ENCODE data around the gene EMP3.
"Not testable (repeated sequence)": the region's sequence is repeated elsewhere in the genome, so short reads cannot be mapped to it uniquely, and the experiment has no call there.

EMP3 gene

DNA sequence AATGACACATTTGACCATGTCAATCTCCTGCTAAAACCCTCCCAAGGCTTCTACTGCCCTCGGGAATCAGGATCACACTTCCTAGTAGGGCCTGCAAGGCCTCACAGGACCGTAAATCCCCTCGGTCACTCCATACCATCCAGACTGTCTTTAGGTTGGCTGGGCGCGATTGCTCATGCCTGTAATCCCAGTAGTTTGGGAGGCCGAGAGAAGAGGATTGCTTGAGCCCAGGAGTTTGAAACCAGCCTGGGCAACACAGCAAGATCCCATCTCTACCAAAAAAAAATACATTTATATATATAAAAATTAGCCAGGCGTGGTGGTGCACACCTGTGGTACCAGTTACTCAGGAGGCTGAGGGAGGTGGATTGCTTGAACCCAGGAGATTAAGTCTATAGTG is 23.4 kb downstream of the EMP3 start:
- no peak for DNase-seq

DNA sequence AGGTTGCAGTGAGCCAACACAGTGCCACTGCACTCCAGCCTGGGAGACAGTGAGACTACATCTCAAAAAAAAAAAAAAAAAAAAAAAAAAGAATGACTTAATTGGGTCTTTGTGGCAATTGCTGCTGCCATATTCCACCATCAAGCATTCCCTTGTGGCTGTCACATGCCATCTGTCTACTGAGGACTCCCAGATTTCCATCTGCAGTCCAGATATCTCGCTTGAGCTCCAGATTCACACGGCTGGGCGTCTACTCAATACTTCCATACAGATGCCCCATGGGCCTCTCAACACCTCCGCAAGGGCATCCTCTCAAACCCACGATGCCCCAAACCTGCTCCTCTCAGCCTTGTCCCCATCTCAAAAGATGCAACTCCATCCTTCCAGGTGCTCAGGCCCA is 25.5 kb downstream of the EMP3 start:
- no peak for DNase-seq

GRCh38 chr19:48351341-48351752 is 26.0 kb downstream of the EMP3 start:
- peak; percentile 82 to 85 for DNase-seq

- DNase-seq = no peak
These were observed 28.3 kb downstream of the EMP3 start for GRCh38 chr19:48353677-48354076.

DNA sequence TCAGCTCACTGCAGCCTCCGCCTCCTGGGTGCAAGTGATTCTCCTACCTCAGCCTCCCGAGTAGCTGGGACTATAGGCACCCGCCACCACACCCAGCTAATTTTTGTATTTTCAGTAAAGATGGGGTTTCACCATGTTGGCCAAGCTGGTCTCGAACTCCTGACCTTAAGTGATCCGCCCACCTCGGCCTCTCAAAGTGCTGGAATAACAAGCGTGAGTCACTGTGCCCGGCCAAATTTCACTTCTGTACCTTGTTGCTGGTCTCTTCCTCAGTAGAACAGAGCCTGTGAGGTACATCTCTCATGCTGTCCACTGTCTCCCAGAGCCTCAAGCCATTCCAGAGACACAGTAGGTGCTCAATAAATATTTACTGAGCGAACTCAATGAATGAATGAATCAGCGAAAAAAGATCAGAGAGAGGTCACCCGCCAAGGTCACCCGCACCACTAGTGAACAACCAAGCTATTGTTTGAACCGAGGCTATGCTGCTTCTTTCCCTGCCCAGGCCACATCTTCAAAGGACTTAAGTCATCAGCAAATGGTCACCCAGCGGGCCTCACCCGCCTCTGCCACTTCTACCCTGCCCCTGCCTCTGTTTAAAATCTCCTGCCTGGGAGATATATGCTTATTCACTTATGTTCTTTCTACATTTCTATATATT is 29.1 kb downstream of the EMP3 start:
- no peak for DNase-seq

GRCh38 chr19:48355365-48355954 is 30.1 kb downstream of the EMP3 start:
- DNase-seq = no peak

- DNase-seq = no peak
These were observed 33.8 kb downstream of the EMP3 start for GRCh38 chr19:48359123-48359522.

GRCh38 chr19:48361912-48362311 is 36.6 kb downstream of the EMP3 start:
- DNase-seq = no peak

- peak; percentile 83 for DNase-seq
These were observed 37.6 kb downstream of the EMP3 start for GRCh38 chr19:48362716-48363499.

DNA sequence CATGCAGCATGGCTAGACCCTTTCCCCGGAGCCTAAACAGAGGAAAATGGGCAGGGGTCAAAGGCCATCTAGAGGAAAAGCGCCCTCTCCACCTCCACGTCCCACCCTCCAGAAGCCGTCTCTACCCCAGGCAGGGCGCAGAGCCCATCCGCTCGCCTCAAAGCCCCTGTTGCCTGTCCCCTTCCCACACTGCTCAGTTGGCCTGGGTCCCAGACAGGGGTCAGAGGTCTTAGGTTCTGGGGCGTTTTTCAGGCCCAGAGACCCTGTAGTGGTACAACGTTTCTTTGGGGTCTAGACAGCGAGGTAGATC is 38.1 kb downstream of the EMP3 start:
- no peak for DNase-seq

DNA sequence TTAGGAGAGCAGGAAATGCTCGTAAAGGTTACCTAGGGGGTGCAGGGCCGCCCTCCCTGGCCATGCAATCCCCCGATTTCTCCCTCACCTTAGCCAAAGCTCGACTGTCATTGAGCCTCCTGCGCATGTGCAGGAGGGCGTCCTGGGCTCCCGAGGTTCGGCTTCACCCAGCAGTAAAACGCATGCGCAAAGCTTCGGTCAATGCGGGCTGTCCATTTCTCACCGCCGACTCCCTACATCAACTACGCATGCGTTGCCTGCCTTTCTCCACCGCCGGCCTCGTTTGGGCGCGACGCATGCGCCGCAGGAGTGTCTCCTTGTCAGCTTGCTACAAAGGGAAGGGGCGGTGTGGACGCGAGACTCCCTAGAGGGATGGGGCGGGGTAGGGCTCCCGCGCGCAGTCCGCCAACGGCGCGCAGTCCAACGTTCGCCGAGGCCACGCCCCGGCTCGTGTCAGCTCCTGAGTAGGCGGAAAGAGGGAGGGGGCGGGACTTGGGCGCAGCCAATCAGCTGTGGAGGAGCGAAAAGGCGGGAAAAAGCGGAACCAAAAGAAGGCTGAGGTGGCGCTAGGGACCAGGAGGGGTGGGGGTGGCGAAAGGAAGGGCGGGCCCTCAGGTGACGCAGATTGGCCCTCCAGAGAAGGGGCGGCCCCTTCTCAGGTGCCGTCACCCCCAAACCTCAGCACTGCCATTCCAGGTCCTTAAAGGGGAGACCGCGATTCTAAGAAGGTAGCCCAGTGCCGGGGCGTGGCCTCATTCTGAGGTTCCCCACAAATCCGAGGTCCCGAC is 38.7 kb downstream of the EMP3 start, which contains the start of the genes SYNGR4 and TMEM143:
Gene SYNGR4 (plus strand): TSS at position 558 of the 788 bp plus-strand sequence. CDS start 1,476 bp downstream, outside the sequence.
Gene TMEM143 (minus strand): TSS at position 131 of the 788 bp plus-strand sequence. CDS start 20 bp downstream, at position 111.
- peak; percentile 92 to 93 for DNase-seq

DNA sequence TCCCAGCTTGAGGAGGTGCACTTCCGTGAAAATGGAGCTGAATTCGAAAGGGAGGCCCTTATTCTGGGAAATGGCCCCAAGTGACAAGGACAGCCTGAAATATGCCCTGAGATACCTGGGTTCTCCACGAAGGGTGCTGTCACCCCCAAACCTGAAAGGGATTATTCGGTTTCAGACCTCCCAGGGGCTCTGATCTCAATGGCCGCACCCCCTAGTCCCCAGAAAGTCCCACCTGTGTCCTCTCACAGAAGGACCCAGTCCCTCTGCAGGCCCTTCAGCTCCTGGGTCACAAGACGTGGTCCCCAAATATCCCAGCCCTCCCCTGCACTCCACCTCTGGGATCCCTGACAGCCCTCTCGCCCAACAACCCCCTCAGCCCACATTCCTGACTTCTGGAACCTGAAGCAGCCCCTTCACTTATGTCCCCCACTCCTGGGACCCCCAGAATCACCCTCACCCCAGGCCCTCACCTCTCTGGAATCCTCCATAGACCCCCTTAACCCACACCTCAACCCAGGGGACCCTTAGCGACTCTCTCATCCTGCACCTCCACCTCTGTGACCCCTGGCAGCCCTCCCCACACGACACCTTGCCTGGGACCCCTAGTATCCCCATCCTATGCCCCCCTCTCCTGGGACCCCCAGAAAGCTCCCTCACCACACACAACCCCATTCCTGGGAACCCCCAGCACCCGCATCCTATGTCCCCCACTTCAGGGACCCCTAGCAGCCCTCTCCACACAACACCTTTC is 39.4 kb downstream of the EMP3 start:
- no peak for DNase-seq

DNA sequence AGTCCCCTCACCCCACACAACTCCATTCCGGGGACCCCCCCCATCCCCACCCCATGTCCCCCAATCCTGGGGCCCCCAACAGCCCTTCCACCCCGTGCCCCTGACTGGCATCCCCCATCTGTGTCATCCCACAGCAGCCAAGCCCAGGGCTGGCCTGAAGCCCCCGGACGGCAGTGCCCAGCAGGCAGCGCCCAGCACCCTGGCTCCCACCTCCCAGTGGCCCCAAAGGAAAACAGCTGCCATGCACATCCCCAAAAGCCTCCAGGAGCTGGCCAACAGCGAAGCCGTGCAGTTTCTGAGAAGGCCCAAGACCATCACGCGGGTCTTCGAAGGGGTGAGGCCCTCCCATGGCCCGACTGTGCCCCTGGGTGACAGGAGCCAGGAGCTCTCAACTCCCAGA is 40.2 kb downstream of the EMP3 start:
- no peak for DNase-seq

DNA sequence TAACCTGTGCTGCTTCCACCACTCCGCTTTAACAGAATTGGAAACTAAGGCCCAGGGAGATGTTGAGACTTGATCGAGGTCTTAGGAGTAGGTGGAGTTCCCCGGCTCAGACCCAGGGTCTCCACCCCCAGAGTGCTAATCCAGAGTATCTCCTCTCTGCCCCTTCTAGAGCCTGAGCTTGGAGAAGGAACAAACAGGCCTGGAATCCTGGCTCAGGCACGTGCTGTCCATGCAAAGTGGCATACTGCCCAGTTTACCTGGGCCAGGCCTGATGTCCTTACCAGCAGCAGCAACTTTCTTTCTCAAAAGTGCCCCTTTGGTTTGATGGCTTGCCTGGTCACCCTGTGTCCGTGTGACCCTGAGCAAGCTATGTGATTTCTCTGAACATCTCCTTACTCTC is 42.5 kb downstream of the EMP3 start:
- no peak for DNase-seq

DNA sequence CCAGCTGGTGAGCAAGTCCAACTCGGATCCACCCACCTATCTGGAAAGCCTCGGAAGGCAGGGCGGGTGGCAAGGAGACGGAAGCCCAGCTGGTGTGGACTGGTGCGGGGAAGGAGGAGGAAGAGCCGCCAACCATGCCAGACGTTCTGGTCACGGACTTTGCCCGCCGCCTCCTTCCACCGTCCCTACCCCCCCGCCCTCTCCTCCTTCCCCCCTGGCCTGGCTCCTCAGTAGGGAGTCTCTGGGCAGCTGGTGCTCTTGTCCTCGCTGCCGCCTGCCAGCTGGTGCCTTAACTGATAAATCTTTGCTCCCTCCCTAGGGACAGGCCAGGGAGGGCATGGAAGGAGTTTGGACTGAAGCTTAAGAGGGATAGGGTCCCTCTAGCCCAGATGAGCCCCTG is 43.6 kb downstream of the EMP3 start:
- no peak for DNase-seq

GRCh38 chr19:48370955-48371354 is 45.6 kb downstream of the EMP3 start:
- DNase-seq = no peak

GRCh38 chr19:48371367-48371766 is 46.0 kb downstream of the EMP3 start:
- DNase-seq = no peak

- not testable (repeated sequence) for DNase-seq
These were observed 46.4 kb downstream of the EMP3 start for GRCh38 chr19:48371771-48372170.

DNA sequence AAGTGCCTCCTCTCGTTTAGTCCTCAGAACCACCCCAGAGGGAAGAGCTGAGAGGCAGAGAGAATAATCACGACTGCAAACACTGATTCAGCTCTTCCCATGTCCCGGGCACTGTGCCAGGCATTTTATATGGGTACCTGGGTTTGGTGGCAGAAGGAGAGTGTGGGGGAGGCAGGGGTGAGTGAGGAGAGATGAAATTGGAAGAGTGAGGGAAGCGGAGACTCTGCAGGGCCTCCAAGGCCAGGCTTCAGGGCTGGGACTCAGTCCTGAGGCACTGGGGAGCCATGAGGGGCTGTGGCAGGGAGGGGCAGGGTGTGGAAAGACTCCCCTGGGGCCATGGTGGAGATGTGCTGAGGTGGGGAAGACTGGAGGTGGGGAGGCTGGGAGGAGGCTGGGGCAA is 47.6 kb downstream of the EMP3 start:
- DNase-seq = no peak

DNA sequence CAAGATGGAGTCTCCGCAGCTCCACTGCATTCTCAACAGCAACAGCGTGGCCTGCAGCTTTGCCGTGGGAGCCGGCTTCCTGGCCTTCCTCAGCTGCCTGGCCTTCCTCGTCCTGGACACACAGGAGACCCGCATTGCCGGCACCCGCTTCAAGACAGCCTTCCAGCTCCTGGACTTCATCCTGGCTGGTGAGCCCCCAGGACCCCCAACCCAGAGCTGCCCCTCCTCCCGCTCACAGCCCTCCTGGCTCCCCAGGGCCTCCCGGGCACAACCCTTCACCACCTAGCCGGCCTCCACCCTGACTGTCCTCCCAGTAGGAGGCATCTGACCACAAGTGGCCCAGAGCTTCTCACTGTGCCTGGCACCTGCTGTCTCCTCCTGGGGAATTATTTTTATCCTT is 48.2 kb downstream of the EMP3 start:
- DNase-seq = no peak

DNA sequence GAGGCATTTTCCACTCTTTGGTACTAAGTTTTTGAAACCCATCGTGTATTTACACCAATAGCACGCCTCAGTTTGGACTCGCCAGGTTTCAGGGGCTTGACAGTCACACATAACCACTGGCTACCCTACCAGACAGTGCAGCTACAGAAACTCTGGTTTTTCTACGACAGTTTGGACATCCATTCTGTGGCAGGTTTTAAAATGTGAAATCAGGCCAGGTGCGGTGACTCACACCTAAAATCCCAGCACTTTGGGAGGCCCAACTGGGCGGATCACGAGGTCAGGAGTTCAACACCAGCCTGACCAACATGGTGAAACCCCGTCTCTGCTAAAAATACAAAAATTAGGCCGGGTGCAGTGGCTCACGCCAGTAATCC is 52.8 kb downstream of the EMP3 start:
- DNase-seq = no peak

DNA sequence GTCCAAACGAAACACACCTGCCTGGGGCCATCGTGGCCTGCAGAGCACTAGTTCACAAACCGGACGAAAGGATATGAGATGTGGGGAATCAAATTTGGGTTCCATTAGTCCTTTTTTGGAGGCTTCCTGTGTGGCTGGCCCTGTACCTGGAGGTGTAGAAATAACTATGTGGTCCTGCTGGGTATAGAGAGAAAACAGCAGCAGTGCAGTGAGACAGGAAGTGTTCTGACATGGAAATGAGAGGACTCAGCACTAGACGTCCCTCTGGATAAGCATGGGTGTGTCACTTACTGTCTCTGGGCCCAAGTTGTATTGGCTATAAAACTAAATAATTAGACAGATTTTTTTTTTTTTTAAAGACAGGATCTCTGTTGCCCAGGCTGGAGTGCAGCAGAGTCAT is 53.7 kb downstream of the EMP3 start:
- no peak for DNase-seq
